Epidermal melanocyte (primary cell): Measurements from ENCODE around the gene BFAR.
"Not testable (repeated sequence)": the region's sequence is repeated elsewhere in the genome, so short reads cannot be mapped to it uniquely, and the experiment has no call there.

ENCODE experiments used
- DNase-seq: peaks from one replicate; pipeline ENCODE4 v3.0.0; 2011; ENCODE audit warnings: low spot score; ENCODE audit not compliant: insufficient read length

The BFAR gene

GRCh38 chr16:14632693-14633569 is at the start of gene BFAR:
TSS of gene BFAR (plus strand) at chr16:14632951. CDS start at chr16:14644347, 11,396 bp downstream.
- peak; percentile 81 for DNase-seq

- no peak for DNase-seq
Measured at GRCh38 chr16:14585287-14585686, 47.5 kb upstream of the BFAR start.

GRCh38 chr16:14586637-14587305 is 46.0 kb upstream of the BFAR start:
- no peak for DNase-seq

GRCh38 chr16:14600164-14600563 is 32.6 kb upstream of the BFAR start:
- DNase-seq, result no peak

GRCh38 chr16:14602443-14602963 is 30.2 kb upstream of the BFAR start:
- DNase-seq, result no peak

GRCh38 chr16:14606102-14606501 is 26.6 kb upstream of the BFAR start:
- no peak for DNase-seq

- DNase-seq, result no peak
Measured at GRCh38 chr16:14608111-14608566, 24.6 kb upstream of the BFAR start.

- DNase-seq, result peak; percentile 74
Measured at GRCh38 chr16:14608604-14609003, 24.1 kb upstream of the BFAR start.

GRCh38 chr16:14609716-14610115 is 23.0 kb upstream of the BFAR start:
- DNase-seq, result no peak

GRCh38 chr16:14611660-14612059 is 21.1 kb upstream of the BFAR start:
- DNase-seq, result no peak

- DNase-seq, result no peak
Measured at GRCh38 chr16:14613991-14614390, 18.8 kb upstream of the BFAR start.

GRCh38 chr16:14616280-14616679 is 16.5 kb upstream of the BFAR start:
- DNase-seq, result no peak

- DNase-seq, result no peak
Measured at GRCh38 chr16:14618566-14618965, 14.2 kb upstream of the BFAR start.

GRCh38 chr16:14627078-14627477 is 5.7 kb upstream of the BFAR start:
- DNase-seq, result no peak

GRCh38 chr16:14628806-14629611 is 3.7 kb upstream of the BFAR start:
- DNase-seq, result no peak

- DNase-seq, result no peak
Measured at GRCh38 chr16:14629612-14629918, 3.2 kb upstream of the BFAR start.

GRCh38 chr16:14629919-14630619 is 2.7 kb upstream of the BFAR start, which contains the start of gene PARN:
TSS of gene PARN (minus strand) at chr16:14630260. CDS start at chr16:14630125, 135 bp downstream.
- DNase-seq, result peak; percentile 86

GRCh38 chr16:14630620-14631330 is 2.0 kb upstream of the BFAR start:
- DNase-seq, result not testable (repeated sequence)

GRCh38 chr16:14634389-14634725 is 1.6 kb downstream of the BFAR start:
- no peak for DNase-seq

GRCh38 chr16:14635395-14636165 is 2.8 kb downstream of the BFAR start:
- DNase-seq, result no peak
